Measurements from ENCODE around the gene HLA-DRB5.
"Not testable (repeated sequence)": the region's sequence is repeated elsewhere in the genome, so short reads cannot be mapped to it uniquely, and the experiment has no call there.

Gene HLA-DRB5

GRCh38 chr6:32529697-32530430, at the start of gene HLA-DRB5:
Gene HLA-DRB5, minus strand, starts transcription at chr6:32530287. Its CDS starts 63 bp downstream, at chr6:32530224.
- DNase-seq (ENCODE audit: low read depth in 3 of 3), result peak in 1 of 3 donors; percentile 1

DNA sequence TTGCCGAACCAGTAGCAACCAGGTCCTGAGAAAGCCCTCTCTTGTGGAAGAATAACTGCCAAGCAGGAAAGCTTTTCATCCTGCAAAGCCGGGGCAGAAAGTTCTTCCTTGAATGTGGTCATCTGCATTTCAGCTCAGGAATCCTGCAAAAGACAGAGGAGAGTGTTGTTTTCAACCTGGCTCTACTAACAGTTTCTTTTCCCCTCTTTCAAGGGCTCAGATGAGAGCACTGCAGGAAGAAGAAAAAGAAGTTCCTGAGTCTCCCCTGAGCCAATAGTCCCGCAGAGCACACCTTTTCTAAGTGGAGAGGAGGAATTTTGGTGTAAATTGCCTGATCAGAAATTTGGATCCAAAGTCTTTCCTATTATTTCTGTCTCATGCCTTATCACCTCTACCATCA, 48.9 kb upstream of the HLA-DRB5 start:
- DNase-seq (ENCODE audit: low read depth in 3 of 3), result no peak

DNA sequence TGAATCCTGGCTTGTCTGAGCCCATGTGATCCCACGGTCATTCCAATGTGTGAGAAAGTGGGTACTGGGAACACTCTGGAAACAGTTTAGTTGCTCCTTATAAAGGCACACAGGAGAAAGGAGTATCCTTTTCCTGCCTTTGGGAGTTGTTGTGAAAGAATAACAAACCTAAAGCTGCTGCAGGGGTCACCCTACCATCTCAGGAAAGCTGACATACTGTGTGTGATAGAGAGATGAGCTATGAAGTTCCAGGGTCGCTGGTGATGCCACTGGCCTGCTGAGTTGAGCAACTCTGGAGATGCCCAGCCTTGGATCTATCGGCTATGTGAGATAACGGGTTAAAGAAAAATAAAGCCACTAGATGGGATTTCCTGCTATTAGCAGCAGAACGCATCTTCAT, 47.4 kb upstream of the HLA-DRB5 start:
- not testable (repeated sequence) for DNase-seq (ENCODE audit: low read depth in 3 of 3)

DNA sequence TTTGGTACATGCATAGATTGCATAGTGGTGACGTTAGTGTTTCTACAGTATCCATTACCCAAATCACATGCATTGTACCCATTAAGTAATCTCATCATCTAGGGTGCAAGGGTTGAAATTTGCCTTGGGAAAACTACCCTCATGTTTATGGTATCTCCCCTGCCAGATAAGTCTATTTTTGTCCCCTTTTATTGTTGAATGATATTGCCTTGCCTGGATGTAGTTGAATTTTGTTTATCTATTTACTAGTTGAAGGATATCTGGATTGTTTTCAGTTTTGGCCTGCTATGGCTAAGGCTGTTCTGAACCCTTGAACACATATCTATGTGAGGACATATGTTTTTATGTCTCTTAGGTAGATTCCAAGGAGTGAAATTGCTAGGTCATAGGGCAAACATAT, 46.2 kb upstream of the HLA-DRB5 start:
- DNase-seq (ENCODE audit: low read depth in 3 of 3), result no peak

DNA sequence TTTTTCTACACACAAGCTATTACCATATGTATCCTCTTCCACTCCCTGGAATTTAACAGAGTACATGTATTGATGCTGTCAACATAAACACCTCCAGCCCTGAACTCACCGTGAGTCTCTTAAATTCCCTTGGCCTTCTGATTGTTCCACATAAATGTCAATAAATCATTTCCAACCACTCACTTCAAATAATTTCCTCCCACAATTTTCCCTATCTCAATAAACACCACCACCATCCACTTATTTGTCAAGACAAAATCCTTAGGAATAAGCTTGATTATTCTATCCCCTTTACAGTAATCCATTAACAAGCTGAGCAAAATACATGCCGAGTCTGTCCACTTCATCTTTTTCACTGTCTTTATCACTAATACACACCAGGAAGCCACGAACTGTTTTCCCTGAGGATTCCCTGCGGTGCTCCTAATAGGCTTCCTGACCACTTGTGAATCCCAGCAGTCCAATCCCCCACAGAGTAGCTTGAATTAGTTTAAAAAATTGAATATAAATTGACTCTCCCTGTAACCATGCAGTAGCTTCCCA, 40.3 kb upstream of the HLA-DRB5 start:
- no peak for DNase-seq (ENCODE audit: low read depth in 3 of 3)

DNA sequence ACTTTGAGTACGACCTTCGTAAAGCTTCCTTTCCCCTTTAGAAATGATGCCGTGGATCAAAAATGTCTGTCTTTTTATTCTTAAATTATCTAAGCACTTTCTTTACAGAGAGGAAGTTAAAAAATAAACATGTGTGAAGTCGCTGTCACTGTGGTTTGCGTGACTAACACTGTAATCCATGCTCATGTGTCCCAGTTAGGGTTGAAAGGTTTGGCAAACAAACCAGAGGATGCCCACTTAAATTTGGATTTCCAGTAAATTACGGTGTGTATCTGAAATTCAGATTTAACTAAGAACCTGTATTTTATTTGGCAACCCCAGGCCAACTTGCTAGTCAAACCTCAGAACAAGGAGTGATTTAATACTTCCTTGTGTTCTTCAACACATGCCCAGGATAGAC, 38.5 kb upstream of the HLA-DRB5 start:
- no peak for DNase-seq (ENCODE audit: low read depth in 3 of 3)

DNA sequence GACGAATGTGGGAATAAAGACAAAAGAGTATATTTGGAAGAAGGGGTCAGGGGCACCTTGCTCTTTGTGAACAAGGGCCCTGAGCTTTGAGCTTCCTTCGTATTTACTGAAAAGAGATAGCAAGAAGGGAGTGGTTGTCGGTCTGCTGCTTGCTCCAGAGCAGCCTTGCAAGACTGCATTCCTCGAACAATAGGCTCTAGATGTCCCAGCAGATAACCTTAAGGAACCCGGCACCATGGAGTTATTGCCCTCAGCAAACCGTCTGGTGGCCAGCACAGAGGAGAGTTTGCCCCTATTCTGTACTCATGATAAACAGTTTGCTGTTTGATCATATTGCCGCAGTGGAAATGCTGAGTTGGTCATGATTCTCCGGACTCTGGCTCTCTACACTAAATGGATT, 36.9 kb upstream of the HLA-DRB5 start:
- no peak for DNase-seq (ENCODE audit: low read depth in 3 of 3)

DNA sequence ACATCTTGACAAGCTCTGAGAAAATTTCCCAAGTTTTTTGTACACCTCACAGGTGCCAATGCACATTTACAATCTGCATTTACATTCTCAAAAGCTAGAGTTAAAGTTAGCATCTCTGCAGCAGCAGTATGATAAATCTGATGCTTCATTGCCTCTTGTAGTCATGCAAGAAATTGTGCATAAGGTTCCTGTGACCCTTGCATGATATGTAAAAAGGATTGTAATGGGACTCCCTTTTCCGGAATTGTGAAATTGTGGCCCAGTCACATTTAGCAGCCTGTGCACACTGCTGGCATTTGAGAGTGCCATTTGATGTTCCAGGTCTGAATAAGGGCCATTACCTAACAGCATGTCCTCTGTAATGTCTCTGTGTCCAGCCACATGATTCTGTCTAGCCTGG, 35.4 kb upstream of the HLA-DRB5 start:
- no peak for DNase-seq (ENCODE audit: low read depth in 3 of 3)

DNA sequence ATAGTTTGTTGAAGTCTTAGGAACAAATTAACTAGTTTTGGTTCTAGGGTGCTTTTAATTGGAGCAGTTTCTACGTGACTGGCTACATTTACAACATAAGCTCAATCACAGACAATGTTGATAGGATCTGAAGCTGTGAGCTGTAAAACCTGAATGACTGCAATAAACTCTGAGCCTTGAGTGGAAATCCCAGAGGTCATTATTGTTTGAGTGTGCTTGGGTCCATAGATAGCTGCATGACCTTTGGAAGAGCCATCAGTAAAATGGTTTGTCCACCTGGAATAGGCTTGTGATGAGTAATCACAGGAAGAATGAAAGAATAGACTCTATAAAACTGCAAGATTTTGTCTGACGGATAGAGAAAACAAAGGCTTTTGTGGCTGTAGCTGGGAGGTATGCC, 32.9 kb upstream of the HLA-DRB5 start:
- no peak for DNase-seq (ENCODE audit: low read depth in 3 of 3)

- no peak for DNase-seq (ENCODE audit: low read depth in 3 of 3)
These were observed 29.7 kb upstream of the HLA-DRB5 start for GRCh38 chr6:32559747-32560146.

DNA sequence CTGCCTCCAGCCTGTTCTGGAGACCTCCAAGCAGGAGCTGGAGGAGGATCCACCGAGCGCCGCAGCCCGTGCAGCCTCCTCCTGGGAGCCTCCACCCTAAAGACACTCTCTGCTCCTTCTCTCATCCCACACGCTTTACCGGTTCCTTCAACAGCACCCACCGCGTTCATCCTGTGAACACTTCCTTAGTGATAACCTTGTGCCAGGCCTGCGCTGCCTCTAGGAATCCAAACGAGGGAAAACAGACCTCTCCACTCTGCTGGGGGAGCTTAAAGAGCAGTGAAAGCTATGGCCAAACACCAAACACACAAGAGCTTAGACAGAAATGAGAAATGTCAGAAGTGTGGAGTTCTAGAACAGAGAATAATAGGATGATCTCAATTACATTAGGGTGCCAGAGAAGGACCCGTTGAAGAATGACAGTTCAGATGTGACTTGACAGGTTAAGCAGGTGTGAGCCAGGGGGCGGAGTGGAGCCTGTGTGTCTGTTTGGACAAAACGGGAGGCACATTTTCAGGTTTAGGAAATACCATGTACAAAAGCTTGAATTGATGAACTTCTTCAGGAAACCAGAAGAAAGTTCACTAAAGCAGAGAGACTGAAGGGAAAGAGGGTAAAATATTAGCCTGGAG, 28.5 kb upstream of the HLA-DRB5 start:
- no peak for DNase-seq (ENCODE audit: low read depth in 3 of 3)

DNA sequence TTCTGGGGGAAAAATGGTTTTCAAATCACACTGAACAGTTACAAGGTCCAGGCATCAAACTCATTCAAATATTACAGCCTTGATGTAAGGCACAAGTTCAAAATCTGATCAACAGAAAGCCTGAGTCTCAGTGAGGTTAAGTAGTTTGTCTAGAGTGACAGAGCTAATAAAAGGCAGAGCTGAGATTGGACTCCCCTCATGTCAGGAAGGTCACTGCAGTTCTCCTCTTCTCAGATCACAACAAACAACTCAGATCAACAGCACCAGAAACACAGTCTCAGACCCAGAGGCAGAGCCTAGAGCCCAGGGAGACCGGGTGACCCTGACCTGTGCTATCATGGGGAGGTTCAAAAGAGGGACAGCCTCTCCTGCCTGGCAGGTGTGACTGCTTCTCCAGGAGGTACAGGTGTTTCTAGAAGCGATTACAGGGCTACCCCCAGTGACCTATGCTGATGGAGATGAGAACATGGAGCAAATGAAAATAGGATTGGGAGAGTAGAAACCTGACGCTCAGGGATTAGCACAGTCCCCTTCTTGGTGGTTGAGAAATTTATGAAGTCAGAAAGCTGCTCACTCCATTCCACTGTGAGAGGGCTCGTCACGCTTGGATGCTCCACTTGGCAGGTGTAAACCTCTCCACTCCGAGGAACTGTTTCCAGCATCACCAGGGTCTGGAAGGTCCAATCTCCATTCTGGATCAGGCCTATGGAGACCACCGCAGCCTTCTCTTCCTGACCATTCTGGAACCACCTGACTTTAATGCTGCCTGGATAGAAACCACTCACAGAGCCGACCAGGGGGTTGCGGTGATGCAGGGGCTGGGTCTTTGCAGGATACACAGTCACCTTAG, 24.3 kb upstream of the HLA-DRB5 start:
- DNase-seq (ENCODE audit: low read depth in 3 of 3), result no peak

DNA sequence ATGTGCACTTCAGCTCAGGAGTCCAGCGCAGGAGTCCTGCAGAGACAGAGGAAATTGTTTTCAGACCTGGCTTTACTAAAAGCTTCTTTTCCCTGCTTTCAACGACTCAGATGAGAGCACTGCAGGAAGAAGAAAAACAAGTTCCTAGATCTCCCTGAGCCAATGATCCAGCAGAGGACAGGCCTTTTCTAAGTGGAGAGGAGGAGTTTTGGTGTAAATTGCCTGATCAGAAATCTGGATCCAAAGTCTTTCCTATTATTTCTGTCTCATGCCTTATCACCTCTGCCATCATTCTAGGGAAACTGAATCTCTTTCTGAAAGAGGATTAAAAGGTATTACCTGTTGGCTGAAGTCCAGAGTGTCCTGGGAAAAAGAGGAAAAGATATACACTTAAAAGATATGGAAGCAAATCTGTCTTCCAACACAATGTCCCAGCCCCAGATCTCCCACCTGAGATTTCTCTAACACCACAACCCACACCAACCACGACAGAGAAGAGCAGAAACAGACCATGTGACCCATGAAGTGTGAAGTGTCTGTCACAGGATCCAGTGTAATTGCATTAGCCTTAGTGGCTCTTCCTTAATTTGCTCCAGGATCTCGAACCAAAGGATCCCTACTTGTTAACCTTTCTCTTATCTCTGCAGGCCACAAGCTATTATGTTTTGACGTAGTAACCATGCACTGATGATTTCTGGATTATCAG, 23.1 kb upstream of the HLA-DRB5 start:
- no peak for DNase-seq (ENCODE audit: low read depth in 3 of 3)

DNA sequence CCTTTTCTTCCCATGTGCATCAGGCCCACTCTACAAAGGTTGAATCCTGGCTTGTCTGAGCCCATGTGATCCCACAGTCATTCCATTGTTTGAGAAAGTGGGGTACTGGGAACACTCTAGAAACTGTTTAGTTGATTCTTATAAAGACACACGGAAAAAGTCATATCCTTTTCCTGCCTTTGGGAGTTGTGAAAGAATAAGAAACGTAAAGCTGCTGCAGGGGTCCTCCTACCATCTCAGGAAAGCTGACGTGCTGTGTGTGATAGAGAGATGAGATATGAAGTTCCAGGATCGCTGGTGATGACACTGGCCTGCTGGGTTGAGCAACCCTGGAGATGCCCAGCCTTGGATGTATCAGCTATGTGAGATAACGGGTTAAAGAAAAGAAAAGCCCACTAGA, 21.3 kb upstream of the HLA-DRB5 start:
- no peak for DNase-seq (ENCODE audit: low read depth in 3 of 3)

DNA sequence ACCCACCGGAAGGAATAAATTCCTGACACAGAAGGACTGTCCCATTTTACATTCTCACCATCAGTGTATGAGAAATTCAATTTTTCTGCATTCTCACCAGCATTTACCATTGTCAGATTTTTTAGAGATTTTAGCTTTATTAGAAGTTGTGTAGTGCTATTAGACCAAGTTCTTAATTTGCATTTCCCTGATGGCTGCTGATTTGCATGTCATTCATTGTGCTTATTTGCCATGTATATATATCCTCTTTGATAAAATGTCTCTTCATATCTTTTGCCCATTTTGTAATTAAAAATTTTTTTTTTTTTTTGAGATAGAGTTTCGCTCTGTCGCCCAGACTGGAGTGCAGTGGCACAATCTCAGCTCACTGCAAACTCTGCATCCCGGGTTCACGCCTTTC, 9.8 kb upstream of the HLA-DRB5 start:
- no peak for DNase-seq (ENCODE audit: low read depth in 3 of 3)

GRCh38 chr6:32530431-32530793, 325 bp upstream of the HLA-DRB5 start:
- not testable (repeated sequence) for DNase-seq (ENCODE audit: low read depth in 3 of 3)

GRCh38 chr6:32522302-32523047, 7.6 kb downstream of the HLA-DRB5 start:
- no peak for DNase-seq (ENCODE audit: low read depth in 3 of 3)

DNA sequence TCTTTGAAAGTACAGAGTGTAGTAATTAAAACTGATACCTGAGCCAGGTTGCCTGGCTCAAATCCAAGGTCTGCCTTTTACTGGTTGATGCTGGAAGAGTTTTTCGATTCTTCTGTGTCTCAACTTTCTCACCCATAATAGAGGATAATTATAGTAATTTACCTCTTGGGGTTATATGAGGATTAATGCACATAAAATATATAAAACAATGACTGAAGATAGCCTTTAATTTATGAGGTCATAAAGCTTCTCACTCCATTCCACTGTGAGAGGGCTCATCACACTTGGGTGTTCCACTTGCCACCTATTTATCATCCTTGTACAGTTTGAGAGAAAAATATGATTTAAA, 10.2 kb downstream of the HLA-DRB5 start:
- no peak for DNase-seq (ENCODE audit: low read depth in 3 of 3)

DNA sequence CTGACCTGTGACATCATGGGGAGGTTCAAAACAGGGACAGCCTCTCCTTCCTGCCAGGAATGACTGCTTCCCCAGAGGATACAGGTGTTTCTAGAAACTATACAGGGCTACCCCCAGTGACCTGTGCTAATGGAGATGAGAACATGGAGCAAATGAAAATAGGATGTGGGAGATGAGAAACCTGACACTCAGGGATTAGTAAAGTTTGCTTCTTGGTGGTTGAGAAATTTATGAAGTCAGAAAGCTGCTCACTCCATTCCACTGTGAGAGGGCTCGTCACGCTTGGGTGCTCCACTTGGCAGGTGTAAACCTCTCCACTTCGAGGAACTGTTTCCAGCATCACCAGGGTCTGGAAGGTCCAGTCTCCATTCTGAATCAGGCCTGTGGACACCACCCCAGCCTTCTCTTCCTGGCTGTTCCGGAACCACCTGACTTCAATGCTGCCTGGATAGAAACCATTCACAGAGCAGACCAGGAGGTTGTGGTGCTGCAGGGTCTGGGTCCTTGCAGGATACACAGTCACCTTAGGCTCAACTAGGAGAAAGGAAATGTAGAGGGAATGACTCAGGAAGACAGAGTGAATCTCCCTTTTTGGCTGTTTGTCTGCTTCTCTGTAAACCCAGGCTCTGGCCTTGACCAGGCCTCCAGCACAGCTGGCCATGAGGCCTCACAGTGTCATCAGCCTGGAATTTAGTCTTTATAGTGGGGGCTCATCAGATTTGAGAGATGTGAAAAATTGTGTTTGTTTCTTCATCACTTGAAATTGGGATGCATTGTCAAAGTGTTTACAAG, 10.8 kb downstream of the HLA-DRB5 start:
- no peak for DNase-seq (ENCODE audit: low read depth in 3 of 3)

DNA sequence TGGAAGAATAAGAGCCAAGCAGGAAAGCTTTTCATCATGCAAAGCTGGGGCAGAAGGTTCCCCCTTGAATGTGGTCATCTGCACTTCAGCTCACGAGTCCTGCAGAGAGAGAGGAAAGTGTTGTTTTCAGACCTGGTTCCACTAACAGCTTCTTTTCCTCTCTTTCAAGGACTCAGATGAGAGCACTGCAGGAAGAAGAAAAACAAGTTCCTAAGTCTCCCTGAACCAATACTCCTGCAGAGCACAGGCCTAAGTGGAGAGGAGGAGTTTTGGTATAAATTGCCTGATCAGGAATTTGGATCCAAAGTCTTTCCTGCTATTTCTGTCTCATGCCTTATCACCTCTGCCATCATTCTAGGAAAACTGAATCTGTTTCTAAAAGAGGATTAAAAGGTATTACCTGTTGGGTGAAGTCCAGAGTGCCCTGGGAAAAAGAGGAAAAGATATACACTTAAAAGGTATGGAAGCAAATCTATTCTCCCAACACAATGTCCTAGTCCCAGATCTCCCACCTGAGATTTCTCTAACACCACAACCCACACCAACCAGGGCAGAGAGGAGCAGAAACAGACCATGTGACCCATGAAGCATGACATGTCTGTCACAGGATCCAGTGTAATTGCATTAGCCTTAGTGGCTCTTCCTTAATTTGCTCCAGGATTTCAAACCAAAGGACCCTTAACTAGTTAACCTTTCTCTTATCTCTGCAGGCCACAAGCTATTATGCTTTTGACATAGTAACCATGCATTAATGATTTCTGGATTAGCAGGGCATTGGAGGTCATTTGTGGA, 12.2 kb downstream of the HLA-DRB5 start:
- DNase-seq (ENCODE audit: low read depth in 3 of 3), result no peak

All from stimulated activated CD4-positive, alpha-beta T cell treated with anti-CD3 and anti-CD28 coated beads, TNF-alpha, amount 100 ng/mL, for 48 hours (primary cell).